Measurements from ENCODE around the gene C2orf49.

Gene C2orf49

DNA sequence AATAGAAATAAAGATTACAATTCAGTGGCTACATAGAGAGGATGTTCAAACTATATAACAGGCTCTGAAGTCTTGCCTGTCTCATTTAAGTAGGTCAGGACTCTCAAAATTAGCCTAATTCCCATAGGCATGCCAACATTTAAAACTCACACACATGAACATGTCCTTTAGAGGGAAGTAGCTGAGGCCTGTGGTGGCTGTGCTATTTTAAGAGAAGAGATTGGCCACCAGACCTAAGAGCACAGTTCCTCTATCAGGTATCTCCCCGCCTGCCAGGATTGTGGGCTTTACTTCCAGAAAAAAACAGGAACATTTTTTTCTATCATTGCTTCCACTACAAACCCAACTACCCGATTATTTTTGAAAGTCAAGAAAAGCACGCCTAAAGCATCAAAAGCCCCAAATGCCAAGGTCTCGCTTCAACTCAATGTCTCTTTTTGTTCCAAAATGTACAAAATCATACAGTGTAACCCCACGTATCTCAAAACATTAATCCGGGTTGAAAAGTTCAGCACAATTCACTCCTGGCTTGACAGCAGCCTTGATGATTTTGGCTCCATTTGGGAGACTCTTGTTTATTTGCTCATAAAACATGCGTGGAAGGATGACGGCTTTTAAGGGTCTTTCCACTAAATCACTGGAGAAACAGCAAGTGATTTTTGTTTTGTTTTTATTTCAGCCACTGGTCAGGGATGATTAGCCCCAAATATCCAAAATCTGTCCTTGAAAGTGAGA is 46.3 kb downstream of the C2orf49 start:
- no peak for DNase-seq (ENCODE audit: low read depth)

DNA sequence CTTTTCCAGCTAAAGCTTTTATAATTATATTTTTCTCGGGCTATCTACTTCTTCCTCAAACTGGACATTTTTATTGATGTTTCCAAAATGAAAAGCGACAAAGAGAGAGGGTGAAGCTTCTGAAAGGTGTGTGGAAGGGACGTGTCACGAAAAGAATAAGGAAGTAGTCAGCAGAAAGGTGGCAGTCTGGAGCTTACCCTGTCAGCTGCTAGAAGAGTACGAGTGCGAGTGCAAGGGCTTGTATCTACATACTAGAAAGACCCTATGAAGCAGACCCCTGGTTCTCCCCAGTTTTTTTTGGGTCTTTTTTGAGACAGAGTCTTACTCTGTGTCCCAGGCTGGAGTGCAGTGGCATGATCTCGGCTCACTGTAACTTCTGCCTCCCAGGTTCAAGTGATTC is 46.9 kb downstream of the C2orf49 start:
- DNase-seq (ENCODE audit: low read depth), result no peak

DNA sequence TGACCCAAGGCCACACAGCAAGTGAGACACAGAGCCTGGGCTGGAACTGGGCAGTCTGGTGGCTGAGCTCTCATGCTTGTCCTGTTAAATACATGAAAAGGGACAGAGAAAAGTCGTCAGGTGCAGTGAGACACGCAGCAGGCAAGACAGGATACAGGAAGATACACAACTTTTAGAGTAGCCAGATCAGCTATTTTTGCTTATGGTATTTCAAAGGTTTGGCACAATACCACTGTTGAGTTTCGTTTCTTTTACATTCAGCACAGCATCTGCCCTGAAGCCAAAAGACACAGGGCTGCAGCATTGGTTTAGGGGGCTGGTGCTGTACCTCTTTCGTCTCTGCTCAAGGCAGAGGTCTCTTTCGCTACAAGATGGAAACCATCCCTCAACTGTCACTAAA is 47.5 kb downstream of the C2orf49 start:
- DNase-seq (ENCODE audit: low read depth), result no peak

DNA sequence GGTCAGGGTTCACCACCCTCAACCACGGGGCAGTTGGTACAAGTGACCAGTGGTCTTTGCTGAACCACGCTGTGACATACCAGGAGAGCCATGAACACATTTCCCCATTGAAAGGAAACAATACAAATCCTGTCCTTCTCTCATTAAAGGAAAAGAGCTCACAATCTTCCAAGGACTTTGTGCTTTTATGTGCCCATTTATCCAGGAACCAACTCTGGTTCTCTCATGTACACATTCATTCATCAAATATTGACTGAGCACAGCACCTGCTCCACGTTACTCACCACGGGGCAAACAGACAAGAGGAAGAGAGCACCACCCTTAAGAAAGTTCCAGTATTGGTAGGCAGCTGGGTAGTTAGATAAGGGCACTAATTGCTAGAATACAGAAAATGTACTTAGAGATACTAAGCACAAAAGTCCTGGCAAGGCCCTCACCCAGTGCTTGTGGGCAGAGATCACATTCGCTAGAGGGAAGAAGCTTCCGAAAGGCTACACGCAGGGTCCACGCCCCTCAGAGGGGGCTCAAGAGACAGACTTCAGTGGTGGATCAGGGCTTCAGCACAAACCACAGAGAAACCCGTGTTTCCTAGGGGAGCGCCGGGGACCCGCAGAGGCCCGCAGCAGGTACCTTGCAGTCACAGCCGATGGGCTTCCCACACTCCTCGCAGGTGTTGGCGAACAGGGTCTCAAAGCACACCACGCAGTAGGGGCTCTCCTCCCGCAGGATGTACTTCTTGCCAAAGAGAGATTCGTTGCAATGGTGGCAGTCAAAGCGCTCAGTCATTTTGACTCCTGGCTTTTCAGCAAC is 48.6 kb downstream of the C2orf49 start:
- DNase-seq (ENCODE audit: low read depth), result no peak

DNA sequence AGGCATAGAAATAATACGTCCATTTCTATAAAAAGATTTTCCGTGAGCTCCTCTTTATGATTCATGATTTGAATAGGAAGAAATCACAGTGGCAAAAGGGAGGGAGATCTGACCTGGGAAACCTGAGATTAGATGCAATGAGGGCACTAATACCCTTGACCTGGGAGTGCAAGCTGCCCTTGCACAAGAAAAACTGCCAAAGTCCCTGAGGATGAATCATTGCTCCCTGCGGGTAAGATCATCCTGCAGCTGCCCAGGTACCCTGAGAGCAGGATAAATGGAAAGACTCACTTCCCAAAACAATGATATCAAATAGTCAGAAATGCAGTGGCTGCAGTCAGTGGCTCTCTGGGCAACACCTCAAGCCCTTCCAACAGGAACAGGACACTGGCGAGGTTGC is 49.9 kb downstream of the C2orf49 start:
- no peak for DNase-seq (ENCODE audit: low read depth)

DNA sequence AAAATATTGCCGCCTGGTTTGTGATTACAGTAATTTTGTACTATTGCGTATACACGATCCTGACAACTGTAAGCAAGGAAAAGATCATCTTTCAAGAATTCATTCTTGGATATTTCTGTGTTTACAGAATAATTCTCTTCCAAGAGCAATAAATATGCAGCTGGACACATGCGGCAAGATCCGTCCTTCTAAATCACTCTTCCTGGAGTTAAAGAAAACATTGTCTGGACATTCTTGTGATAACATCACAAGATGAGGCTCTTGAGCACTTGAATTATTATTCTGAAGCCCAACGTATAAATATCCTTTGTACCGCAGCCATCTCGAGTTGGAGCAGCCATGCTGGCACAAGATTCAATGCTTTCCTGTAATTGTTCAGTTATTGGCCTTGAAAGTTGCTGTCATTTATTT is 51.6 kb downstream of the C2orf49 start:
- DNase-seq (ENCODE audit: low read depth), result peak; percentile 68

DNA sequence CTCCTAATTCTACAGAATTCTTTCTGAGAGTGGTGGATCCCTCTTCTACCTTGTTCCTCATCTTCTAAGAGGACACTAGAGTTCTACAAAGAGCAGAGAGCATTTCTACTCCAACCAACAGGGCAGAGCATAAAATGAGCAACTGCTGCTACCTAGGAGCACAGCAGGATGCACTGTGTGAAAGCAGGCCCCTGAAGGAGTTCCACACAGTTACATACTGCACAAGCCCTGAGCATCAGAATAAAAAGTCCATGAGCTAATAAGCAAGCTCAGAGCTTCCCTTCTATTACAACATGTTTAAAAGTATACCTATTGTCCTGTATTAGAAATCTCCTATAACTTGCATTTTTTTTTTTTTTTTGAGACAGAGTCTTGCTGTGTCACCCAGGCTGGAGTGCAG is 53.1 kb downstream of the C2orf49 start:
- DNase-seq (ENCODE audit: low read depth), result no peak

DNA sequence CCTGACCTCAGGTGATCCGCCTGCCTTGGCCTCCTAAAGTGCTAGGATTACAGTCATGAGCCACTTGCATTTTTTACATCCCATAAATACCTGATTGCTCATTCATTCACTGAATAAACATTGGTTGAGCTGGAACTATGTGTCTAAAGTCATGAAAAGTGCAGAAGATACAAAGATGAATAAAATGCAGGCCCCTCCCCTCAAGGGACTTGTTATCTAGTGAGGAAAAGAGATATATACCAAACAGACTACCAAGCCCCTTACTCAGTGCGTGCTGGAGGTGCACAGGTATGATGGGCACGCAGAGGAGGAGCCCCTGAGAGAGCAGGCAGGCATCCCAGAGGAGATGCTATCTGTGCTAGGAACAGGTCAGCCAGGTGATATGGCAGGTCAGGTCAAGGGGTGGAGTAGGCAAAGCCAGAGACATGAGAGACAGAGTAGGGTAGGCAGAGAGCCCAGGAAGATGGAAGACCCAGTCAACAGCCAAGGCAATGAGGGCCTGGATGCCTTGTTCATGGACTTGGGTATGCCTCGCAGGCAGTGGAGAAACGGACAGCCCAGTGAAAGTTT is 53.8 kb downstream of the C2orf49 start:
- DNase-seq (ENCODE audit: low read depth), result peak; percentile 84

DNA sequence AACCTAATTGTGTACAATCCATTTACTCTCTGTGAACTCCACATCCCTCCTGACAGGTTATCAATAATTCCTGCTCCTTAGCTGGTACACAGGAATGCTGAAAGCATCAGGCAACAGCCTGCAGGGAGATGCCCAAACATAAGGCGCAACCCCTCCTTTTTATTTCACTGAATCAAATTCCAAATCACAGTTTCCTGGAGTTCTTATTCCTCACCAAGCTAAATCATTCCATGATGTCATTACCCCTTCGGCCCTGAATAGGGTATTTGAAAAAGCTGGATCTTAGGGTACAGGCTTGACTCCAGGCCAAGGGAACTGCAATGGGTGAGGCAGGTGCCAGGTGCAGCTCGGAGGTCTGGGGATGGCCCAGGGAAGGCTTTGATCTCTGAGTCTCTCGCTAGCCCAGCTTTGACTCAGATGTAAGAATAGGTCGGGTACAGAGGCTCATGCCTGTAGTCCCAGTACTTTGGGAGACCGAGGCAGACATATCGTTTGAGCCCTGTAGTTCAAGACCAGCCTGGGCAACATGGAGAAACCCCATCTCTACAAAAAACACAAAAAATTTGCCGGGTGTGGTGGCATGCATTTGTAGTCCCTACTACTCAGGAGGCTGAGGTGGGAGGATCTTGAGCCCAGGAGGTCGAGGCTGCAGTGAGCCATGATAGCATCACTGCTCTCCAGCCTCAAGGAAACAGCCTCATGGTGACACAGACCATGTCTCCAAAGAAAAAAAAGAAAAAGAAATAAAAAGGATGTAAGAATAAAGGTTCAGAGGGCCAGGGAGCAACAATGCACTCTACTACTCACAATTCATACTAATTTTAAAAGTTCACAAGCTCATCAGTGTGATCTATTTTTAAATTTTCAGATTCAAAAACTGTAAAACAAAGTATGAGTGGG is 54.7 kb downstream of the C2orf49 start:
- DNase-seq (ENCODE audit: low read depth), result peak; percentile 55

DNA sequence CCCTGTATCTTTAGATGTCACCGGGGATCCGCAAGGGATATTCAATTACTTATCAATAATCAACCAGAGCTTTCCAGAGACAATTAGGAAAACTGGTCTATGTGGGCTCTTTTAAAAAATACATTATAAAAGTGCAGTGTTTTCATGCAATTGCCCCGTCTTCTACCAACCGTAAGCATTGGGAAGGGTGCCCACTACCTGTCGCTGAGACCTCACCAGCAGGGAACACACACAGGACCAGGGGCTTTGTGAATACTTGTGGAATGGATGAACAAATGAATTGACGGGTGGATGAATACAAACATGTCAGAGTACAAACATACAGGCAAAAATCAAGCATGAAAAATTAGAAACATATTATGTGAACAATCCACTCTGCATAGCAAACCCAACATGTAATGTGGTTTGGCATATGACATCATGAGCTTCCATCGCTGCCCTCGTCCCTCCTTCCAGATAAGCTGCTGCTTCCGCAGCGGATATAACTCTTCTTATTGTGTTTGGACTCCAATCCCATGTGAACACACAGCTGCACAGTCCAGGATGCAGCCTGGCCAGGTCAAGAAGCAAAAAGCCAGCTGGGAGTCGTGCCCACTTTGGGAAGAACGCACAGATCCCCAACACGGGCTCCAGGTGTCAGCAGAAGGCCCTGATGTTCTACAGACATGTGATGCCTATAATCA is 56.2 kb downstream of the C2orf49 start:
- DNase-seq (ENCODE audit: low read depth), result no peak

DNA sequence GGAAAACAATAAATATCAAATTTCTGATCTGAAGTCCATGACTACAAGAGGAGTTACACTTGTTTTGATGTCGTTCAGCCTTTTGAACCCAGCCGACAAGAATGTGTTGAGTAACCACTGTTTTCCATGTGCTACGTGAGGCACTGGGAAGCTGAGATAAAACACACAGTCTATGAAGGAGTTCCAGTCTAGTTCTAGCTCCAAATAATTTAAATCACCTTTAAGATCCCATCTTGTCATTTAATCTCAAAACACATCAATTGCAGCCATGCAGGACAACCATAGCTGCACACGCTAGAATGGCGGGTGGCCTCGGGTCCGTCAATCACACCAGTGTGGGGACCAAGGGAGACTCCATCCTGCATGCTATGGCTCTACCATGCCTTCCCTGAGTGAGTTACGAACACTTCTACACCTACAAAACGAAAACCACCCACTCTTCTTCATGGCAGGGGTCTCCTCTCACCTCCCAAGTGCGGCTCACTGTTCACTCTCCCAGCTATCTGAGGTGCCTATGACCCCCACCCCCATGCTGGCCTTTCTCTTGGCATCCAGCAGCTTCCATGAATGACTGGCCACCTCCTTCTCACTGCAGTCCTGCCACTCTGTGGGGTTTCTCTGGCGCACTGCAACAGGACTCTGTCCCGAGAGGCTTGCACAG is 57.7 kb downstream of the C2orf49 start:
- DNase-seq (ENCODE audit: low read depth), result no peak

DNA sequence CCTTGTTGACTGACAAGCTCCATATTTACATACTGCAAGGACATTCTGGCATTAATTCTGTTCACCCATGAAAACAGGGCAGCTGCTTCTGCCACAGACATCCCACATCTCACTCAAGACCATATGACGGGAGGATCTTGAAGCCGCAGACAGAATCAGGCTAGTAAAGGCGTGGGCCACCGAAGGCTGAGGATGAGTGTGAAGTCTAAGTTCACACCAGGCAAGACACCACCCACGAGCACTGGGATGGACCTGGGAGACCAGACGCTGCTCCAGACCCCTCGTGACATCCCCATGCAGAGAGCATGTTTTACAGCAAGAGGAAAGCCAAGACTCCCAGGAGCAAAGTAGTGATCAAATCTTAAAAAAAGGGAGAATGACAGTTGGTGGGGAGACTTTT is 58.4 kb downstream of the C2orf49 start:
- DNase-seq (ENCODE audit: low read depth), result no peak

DNA sequence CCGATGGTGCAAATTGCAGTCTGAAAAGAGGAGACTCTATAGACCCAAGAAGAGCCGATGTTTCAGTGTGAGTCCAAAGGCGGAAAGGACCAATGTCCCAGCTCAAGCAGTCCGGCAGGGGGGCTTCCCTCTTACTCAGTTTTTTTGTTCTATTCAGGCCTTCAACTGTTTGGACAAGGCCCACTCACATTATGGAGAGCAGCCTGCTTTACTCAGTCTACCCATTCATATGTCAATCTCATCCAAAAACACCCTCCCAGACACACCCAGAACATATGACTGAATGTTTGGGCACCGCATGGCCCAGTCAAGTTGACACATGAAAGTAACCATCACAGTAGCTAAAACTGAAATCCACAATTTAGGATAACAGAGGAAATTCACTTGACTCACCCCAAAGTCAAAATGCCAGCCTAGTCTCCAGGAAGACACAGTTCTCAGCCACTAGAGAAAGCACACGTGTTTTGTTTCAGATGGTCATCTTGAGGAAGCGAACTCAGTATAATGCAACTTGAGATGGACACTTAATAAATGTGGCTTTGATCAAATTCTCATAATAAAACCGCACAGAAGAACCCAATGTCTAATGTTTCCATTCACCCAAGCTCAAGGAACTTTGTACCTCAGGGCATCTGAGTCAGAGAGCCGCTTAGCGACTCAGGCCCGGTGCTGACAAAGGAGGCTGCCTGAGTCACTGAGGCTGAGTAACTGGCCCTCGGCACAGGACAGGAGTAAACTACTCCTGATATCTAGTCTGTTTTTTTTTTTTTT is 59.1 kb downstream of the C2orf49 start:
- DNase-seq (ENCODE audit: low read depth), result peak; percentile 100

DNA sequence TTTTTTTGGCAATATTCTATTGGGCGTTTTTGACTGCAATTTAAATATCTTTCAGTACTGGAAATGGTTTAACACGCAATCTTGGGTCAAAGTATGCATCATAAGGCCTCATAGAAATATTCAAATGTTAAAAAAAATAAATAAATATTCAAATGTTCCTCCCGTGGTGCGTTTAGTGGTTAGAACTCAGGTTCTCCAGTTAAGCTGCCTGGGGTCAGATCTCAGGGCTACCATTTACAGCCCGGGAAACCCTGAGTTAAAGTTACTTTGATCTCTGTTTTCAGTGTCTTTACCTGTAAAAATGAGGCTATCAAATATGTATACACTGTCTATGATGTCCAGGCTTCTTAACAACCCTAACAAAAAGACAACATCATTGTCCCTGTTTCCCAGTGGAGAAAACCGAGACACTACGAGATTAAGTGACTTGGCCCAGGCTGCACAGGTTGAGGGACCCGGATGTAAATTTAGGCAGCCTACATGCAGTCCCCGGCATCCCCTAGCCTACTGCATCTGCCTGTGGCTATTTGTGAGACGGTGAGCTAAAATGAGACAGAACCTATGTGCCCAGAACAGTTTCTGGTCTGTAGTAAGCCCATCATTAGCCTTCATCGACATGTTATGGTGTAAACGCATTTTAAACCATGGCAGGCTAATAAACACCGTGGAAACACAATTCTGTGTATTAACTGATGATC is 59.8 kb downstream of the C2orf49 start:
- DNase-seq (ENCODE audit: low read depth), result peak; percentile 67

DNA sequence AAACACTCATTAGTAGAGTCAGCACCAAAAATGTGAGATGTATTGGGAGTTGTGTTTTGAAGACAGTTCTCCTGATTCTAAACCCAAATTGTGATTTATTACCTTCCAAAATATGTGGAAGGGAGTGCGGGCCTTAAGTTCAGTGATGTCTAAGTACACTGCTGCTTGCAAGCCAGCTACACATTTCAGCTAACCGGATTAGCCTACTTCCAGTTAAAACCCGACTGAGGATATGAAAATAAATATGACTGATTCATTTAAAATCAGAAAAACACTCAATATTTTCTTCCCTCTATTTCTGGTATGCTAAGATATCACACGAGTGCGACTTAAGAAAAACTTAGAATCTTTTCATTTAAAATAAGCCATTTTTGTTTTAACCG is 60.6 kb downstream of the C2orf49 start:
- peak; percentile 43 for DNase-seq (ENCODE audit: low read depth)

DNA sequence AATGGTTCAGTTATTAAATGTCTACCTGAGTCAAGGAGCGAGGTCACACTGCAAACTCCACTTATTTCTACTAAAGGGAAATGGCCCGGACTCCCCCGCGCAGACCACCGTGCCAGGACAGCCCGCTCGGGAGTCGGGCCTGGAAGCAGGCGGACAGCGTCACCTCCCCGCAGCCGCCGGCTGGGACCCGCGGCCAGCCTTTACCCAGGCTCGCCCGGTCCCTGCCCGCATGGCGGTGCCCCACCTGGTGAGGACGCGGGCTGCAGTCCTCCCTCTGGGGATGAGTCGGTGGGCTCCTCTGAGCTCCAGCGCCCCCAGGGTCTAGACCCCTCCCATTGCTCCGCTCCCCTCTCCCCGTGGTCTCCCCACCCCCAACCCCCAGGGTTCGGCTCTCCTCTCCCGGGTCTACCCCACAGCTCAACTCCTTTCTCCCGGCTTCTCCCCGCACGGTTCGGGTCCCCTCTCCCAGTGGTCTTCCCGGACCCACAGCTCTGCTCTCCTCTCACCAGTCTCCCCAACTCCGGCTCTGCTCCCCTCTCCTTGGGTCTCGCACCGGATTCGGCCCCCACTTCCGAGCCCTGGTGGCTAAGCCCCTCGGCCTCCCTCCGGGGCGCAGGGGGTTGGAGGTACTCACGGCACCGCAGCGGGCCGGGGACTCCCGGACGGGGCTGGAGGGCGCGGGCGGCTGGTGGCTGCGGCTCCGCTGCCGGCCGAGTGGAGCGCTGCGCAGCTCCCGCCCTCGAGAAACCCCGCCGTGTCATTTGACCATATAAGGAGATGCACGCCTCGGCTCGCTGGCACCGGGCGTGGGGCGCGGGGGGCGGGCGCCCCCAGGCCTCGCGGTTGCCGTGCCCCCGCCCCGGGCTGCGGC is 61.2 kb downstream of the C2orf49 start, which contains the start of gene FHL2:
FHL2 (minus strand) TSS at position 716 of the 871 bp plus-strand sequence. CDS start 12,535 bp downstream, outside the sequence.
- peak; percentile 87 for DNase-seq (ENCODE audit: low read depth)
